H9 (cell line): ENCODE measurements around the gene PRIM2. TPM values are rescaled to one million over a fixed set of nuclear protein-coding genes. Genes with fewer than 3 reads are reported as not detected.
"Not testable (repeated sequence)": the region's sequence is repeated elsewhere in the genome, so short reads cannot be mapped to it uniquely, and the experiment has no call there.

Experiments used
- DNase-seq: peaks from one replicate; pipeline ENCODE4 v3.0.0-alpha.2; 2017
- H2AFZ ChIP-seq: one replicate; pipeline ENCODE4 v1.6.1; 2013; ENCODE audit warnings: mild to moderate bottlenecking, low read length, control low read depth, moderate library complexity
- H2AK5ac ChIP-seq: 2 replicates; pipeline ENCODE4 v1.6.1; 2013; ENCODE audit warnings: low read length, control low read depth, mixed read lengths; ENCODE audit not compliant: insufficient read length
- H2BK120ac ChIP-seq: one replicate; pipeline ENCODE4 v1.6.1; 2013; ENCODE audit warnings: low read depth, mild to moderate bottlenecking, low read length, control low read depth, inconsistent platforms; ENCODE audit not compliant: poor library complexity, severe bottlenecking
- H2BK12ac ChIP-seq: 2 replicates; pipeline ENCODE4 v1.6.1; 2013; ENCODE audit warnings: low read length, control low read depth, mixed read lengths, low read depth; ENCODE audit not compliant: insufficient read length
- H2BK15ac ChIP-seq: 2 replicates; pipeline ENCODE4 v1.6.1; 2013; ENCODE audit warnings: low read depth, low read length, control low read depth
- H2BK20ac ChIP-seq: one replicate; pipeline ENCODE4 v1.6.1; 2013; ENCODE audit warnings: low read depth, mild to moderate bottlenecking, low read length, control low read depth, inconsistent platforms; ENCODE audit not compliant: poor library complexity, severe bottlenecking
- H2BK5ac ChIP-seq: 2 replicates; pipeline ENCODE4 v1.6.1; 2013; ENCODE audit warnings: low read length, control low read depth, mixed read lengths; ENCODE audit not compliant: insufficient read length
- H3K14ac ChIP-seq: 2 replicates; pipeline ENCODE4 v1.6.1; 2013; ENCODE audit warnings: low read length, control low read depth; ENCODE audit not compliant: insufficient read depth
- H3K18ac ChIP-seq: 2 replicates; pipeline ENCODE4 v1.6.1; 2013; ENCODE audit warnings: low read depth, mild to moderate bottlenecking, mixed read lengths, low read length, control low read depth; ENCODE audit not compliant: insufficient read length
- H3K23ac ChIP-seq: 2 replicates; pipeline ENCODE4 v1.6.1; 2013; ENCODE audit warnings: low read length, control low read depth, mixed read lengths, low read depth; ENCODE audit not compliant: insufficient read length
- H3K23me2 ChIP-seq: 2 replicates; pipeline ENCODE4 v1.6.1; 2013; ENCODE audit warnings: low read depth, mild to moderate bottlenecking, mixed read lengths, low read length, control low read depth; ENCODE audit not compliant: insufficient read length, poor library complexity, severe bottlenecking
- H3K27ac ChIP-seq: 2 replicates; pipeline ENCODE4 v1.5.1; 2013; ENCODE audit warnings: low read length, control low read depth, mixed read lengths, low read depth; ENCODE audit not compliant: insufficient read length
- H3K27me3 ChIP-seq: 2 replicates; pipeline ENCODE4 v1.6.1; 2013; ENCODE audit warnings: low read length, control low read depth, inconsistent platforms; ENCODE audit not compliant: insufficient read depth
- H3K4ac ChIP-seq: 2 replicates; pipeline ENCODE4 v1.6.1; 2013; ENCODE audit warnings: low read depth, mild to moderate bottlenecking, control low read depth, inconsistent platforms, low read length, moderate library complexity
- H3K4me1 ChIP-seq: 2 replicates; pipeline ENCODE4 v1.6.1; 2013; ENCODE audit warnings: low read length, control low read depth, inconsistent platforms; ENCODE audit not compliant: insufficient read depth
- H3K4me2 ChIP-seq: 2 replicates; pipeline ENCODE4 v1.6.1; 2013; ENCODE audit warnings: low read length, control low read depth, mixed read lengths; ENCODE audit not compliant: insufficient read length, insufficient read depth
- H3K56ac ChIP-seq: 2 replicates; pipeline ENCODE4 v1.6.1; 2013; ENCODE audit warnings: low read depth, mild to moderate bottlenecking, mixed read lengths, low read length, control low read depth; ENCODE audit not compliant: insufficient read length
- H3K79me1 ChIP-seq: 2 replicates; pipeline ENCODE4 v1.6.1; 2013; ENCODE audit warnings: low read depth, mild to moderate bottlenecking, moderate library complexity, low read length, control low read depth, inconsistent platforms; ENCODE audit not compliant: insufficient read depth, poor library complexity, severe bottlenecking
- H3K79me2 ChIP-seq: 2 replicates; pipeline ENCODE4 v1.6.1; 2013; ENCODE audit warnings: low read length, control low read depth, inconsistent platforms; ENCODE audit not compliant: insufficient read depth
- H3K9ac ChIP-seq: 2 replicates; pipeline ENCODE4 v1.6.1; 2013; ENCODE audit warnings: low read length, control low read depth, mixed read lengths; ENCODE audit not compliant: insufficient read length; ENCODE audit errors: extremely low read depth
- H3K9me3 ChIP-seq: one replicate; pipeline ENCODE4 v1.6.1; 2013; ENCODE audit warnings: low read depth, low read length, inconsistent platforms; ENCODE audit not compliant: control insufficient read depth
- H3T11ph ChIP-seq: one replicate; pipeline ENCODE4 v1.6.1; 2013; ENCODE audit warnings: mild to moderate bottlenecking, low read length, control low read depth, inconsistent platforms
- H4K20me1 ChIP-seq: one replicate; pipeline ENCODE4 v1.6.1; 2013; ENCODE audit not compliant: control insufficient read depth, insufficient read length, insufficient read depth
- H4K5ac ChIP-seq: 2 replicates; pipeline ENCODE4 v1.6.1; 2013; ENCODE audit warnings: low read depth, mild to moderate bottlenecking, mixed read lengths, low read length, control low read depth; ENCODE audit not compliant: insufficient read length
- H4K8ac ChIP-seq: replicated peaks from 2 replicates; pipeline ENCODE4 v1.6.1; 2013; ENCODE audit warnings: low read length, control low read depth, mixed read lengths, low read depth; ENCODE audit not compliant: insufficient read length
- H4K91ac ChIP-seq: 2 replicates; pipeline ENCODE4 v1.6.1; 2013; ENCODE audit warnings: low read depth, mild to moderate bottlenecking, moderate library complexity, mixed read lengths, low read length, control low read depth; ENCODE audit not compliant: insufficient read length
- H3K27ac Mint-ChIP-seq, 3 experiments: 2 replicates in 2 of 3; 3 replicates in 1 of 3; pipeline ENCODE4 v1.8.0; 2020 to 2021; ENCODE audit warnings: mixed read lengths in 3 of 3, mild to moderate bottlenecking in 1 of 3, moderate library complexity in 1 of 3
- H3K27me3 Mint-ChIP-seq: 2 replicates; pipeline ENCODE4 v1.8.0; 2021; ENCODE audit warnings: low read depth, mild to moderate bottlenecking, moderate library complexity, mixed read lengths
- H3K36me3 Mint-ChIP-seq, 3 experiments: 2 replicates in 2 of 3; 3 replicates in 1 of 3; pipeline ENCODE4 v1.8.0; 2020 to 2021; ENCODE audit warnings: low read depth in 3 of 3, mixed read lengths in 3 of 3; ENCODE audit not compliant: insufficient read depth in 1 of 3
- H3K4me1 Mint-ChIP-seq, 2 experiments: 2 replicates each; pipeline ENCODE4 v1.8.0; 2020; ENCODE audit warnings: mixed read lengths in 2 of 2
- H3K4me3 Mint-ChIP-seq, 2 experiments: 2 replicates in 1 of 2; 3 replicates in 1 of 2; pipeline ENCODE4 v1.8.0; 2020 to 2021; ENCODE audit warnings: mild to moderate bottlenecking in 2 of 2, mixed read lengths in 2 of 2, moderate library complexity in 1 of 2
- H3K9me3 Mint-ChIP-seq, 2 experiments: 2 replicates in 1 of 2; 3 replicates in 1 of 2; pipeline ENCODE4 v1.8.0; 2020; ENCODE audit warnings: mild to moderate bottlenecking in 2 of 2, mixed read lengths in 2 of 2, moderate library complexity in 1 of 2
- CTCF ChIP-seq: fragments of 200-600 bp; sonication (generic); conservative IDR thresholded peaks from 3 replicates; pipeline ENCODE4 v1.8.0; 2021; ENCODE audit warnings: antibody characterized with exemption, mild to moderate bottlenecking
- WGBS: extraction: QIAGEN DNeasy Blood & Tissue Kit; methylation state at CpG from one replicate; pipeline ENCODE4 v1.1.7; 2013; ENCODE audit warnings: missing lambda C conversion rate, low lambda C conversion rate, mixed read lengths; ENCODE audit not compliant: insufficient read length; ENCODE audit errors: extremely low coverage; 5-methylcytosine and 5-hydroxymethylcytosine counted together
- total RNA-seq: library from RNA; stranded (reverse); gene quantifications from 2 replicates; pipeline ENCODE4 v1.2.1, GENCODE V29; 2021

The PRIM2 gene
- total RNA-seq, 1 experiment from 2014 or later, result 43.0 TPM

GRCh38 chr6:57469072-57469471, 151.6 kb downstream of the PRIM2 start:
- no peak overlapping the region for H4K8ac ChIP-seq
- H3K9ac ChIP-seq, result no peak overlapping the region
- H3K18ac ChIP-seq, result no peak overlapping the region
- H2BK15ac ChIP-seq, result no peak overlapping the region
- H2BK120ac ChIP-seq, result no peak overlapping the region
- H3K23me2 ChIP-seq, result no peaks in the 10 kb centered on the region
- H3K4me2 ChIP-seq, result no peak overlapping the region
- no peak overlapping the region for H4K91ac ChIP-seq
- H3K4me1 ChIP-seq, result peaks cover 5% of the 10 kb centered on the region; the same call in 1 of the 2 replicates
- H2BK5ac ChIP-seq, result no peak overlapping the region
- H3K27me3 ChIP-seq, result no peaks in the 10 kb centered on the region
- H2AK5ac ChIP-seq, result no peak overlapping the region
- H3K14ac ChIP-seq, result no peak overlapping the region
- DNase-seq, result no peak
- no peak overlapping the region for H3T11ph ChIP-seq
- no peaks in the 10 kb centered on the region for H3K79me1 ChIP-seq
- peaks cover 8 to 15% (median 10%) of the 10 kb centered on the region in 3 experiments for H3K36me3 Mint-ChIP-seq
- TF ChIP-seq CTCF, result no peak
- no peak overlapping the region for H2AFZ ChIP-seq
- H3K23ac ChIP-seq, result no peak overlapping the region
- no CpG with 5 or more reads among the region's 3 CpGs for WGBS
- no peaks in the 10 kb centered on the region for H3K27me3 Mint-ChIP-seq
- no peak overlapping the region for H3K4ac ChIP-seq
- H3K79me2 ChIP-seq, result no peaks in the 10 kb centered on the region
- H3K4me3 Mint-ChIP-seq, result no peak overlapping the region
- H4K20me1 ChIP-seq, result no peaks in the 10 kb centered on the region
- H3K27ac Mint-ChIP-seq, result peak overlapping the region; percentile 83 to 90 (median 88); a peak in 6 of 7 replicates
- H2BK20ac ChIP-seq, result no peak overlapping the region
- H2BK12ac ChIP-seq, result no peak overlapping the region
- peaks cover 14 to 17% of the 10 kb centered on the region in 2 experiments for H3K9me3 Mint-ChIP-seq
- no peak overlapping the region for H3K27ac ChIP-seq
- H3K9me3 ChIP-seq, result no peaks in the 10 kb centered on the region
- H3K56ac ChIP-seq, result no peak overlapping the region
- H4K5ac ChIP-seq, result no peak overlapping the region
- peaks cover 54 to 58% of the 10 kb centered on the region in 2 experiments for H3K4me1 Mint-ChIP-seq

- WGBS, result no CpG with 5 or more reads among the region's 4 CpGs
- not testable (repeated sequence) for H2BK15ac ChIP-seq, H2AFZ ChIP-seq, H2BK12ac ChIP-seq, H3T11ph ChIP-seq, H3K18ac ChIP-seq, H2AK5ac ChIP-seq, H3K4me2 ChIP-seq, DNase-seq, H3K23me2 ChIP-seq, H3K4ac ChIP-seq, H3K23ac ChIP-seq, H3K4me3 Mint-ChIP-seq, H4K8ac ChIP-seq, H3K27me3 ChIP-seq, H3K27ac ChIP-seq, H4K20me1 ChIP-seq, H4K5ac ChIP-seq, H3K4me1 ChIP-seq, H3K79me1 ChIP-seq, H4K91ac ChIP-seq, H2BK20ac ChIP-seq, H2BK120ac ChIP-seq, H3K27me3 Mint-ChIP-seq, H3K9ac ChIP-seq, H3K79me2 ChIP-seq, H3K56ac ChIP-seq, H2BK5ac ChIP-seq, H3K9me3 ChIP-seq, H3K14ac ChIP-seq
- H3K9me3 Mint-ChIP-seq, result peaks cover 14 to 17% of the 10 kb centered on the region in 2 experiments; a peak in 4 of 5 replicates
- peaks cover 6 to 15% (median 10%) of the 10 kb centered on the region in 3 experiments for H3K36me3 Mint-ChIP-seq
- H3K4me1 Mint-ChIP-seq, result peaks cover 60 to 62% of the 10 kb centered on the region in 2 experiments
- peak overlapping the region; percentile 5 to 90 (median 88); a peak in 5 of 7 replicates for H3K27ac Mint-ChIP-seq
These were observed 152.7 kb downstream of the PRIM2 start for GRCh38 chr6:57470148-57470547.
